WTC11 (cell line): ENCODE data around the gene PSEN1. TPM values are rescaled to one million over a fixed set of nuclear protein-coding genes. Genes with fewer than 3 reads are reported as not detected.
"Not testable (repeated sequence)": the region's sequence is repeated elsewhere in the genome, so short reads cannot be mapped to it uniquely, and the experiment has no call there.

Source experiments
- ATAC-seq: fragments of 200-7000 bp; cut with Tn5 transposase; 2 replicates; pipeline ENCODE4 v1.10.0; 2021; ENCODE audit warnings: mild to moderate bottlenecking, moderate library complexity
- CTCF ChIA-PET: fragments of 300-600 bp; sonication (Branson Sonifier 250); formaldehyde crosslinking; loops from one replicate; lab custom pipeline; 2021; ENCODE audit warnings: antibody characterized with exemption; lab: Charles Lee
- POLR2A ChIA-PET: fragments of 350-600 bp; sonication (Branson Sonifier 250); formaldehyde crosslinking; loops from one replicate; lab custom pipeline; 2021; ENCODE audit warnings: antibody characterized with exemption; lab: Charles Lee
- DNase-seq: peaks from one replicate; pipeline ENCODE4 v3.0.0; 2021; ENCODE audit warnings: low spot score
- H3K27ac Mint-ChIP-seq: 2 replicates; pipeline ENCODE4 v1.8.0; 2021; ENCODE audit warnings: mixed read lengths
- H3K27me3 Mint-ChIP-seq: 2 replicates; pipeline ENCODE4 v1.8.0; 2021; ENCODE audit warnings: low read depth, mild to moderate bottlenecking, moderate library complexity, mixed read lengths
- H3K36me3 Mint-ChIP-seq: 2 replicates; pipeline ENCODE4 v1.8.0; 2021; ENCODE audit warnings: mixed read lengths
- H3K4me1 Mint-ChIP-seq: 2 replicates; pipeline ENCODE4 v1.8.0; 2022; ENCODE audit warnings: mixed read lengths
- H3K4me3 Mint-ChIP-seq: 2 replicates; pipeline ENCODE4 v1.8.0; 2021; ENCODE audit warnings: mild to moderate bottlenecking, moderate library complexity, mixed read lengths
- H3K9me3 Mint-ChIP-seq: 2 replicates; pipeline ENCODE4 v1.8.0; 2021; ENCODE audit warnings: mixed read lengths
- ATF1 ChIP-seq: sonication (generic); formaldehyde crosslinking; IDR thresholded peaks from 2 replicates; pipeline ENCODE4 v1.8.1; 2023; ENCODE audit warnings: mild to moderate bottlenecking, moderate library complexity, missing genetic modification reagents
- CREM ChIP-seq: sonication (generic); formaldehyde crosslinking; IDR thresholded peaks from 2 replicates; pipeline ENCODE4 v1.8.1; 2022; ENCODE audit warnings: mild to moderate bottlenecking, missing genetic modification reagents, moderate library complexity
- ELF4 ChIP-seq: sonication (generic); formaldehyde crosslinking; IDR thresholded peaks from 2 replicates; pipeline ENCODE4 v1.8.1; 2022; ENCODE audit warnings: low read depth, mild to moderate bottlenecking, moderate library complexity, missing genetic modification reagents
- EMX1 ChIP-seq: fragments of 250-450 bp; sonication (Bioruptor Pico); IDR thresholded peaks from 2 replicates; pipeline ENCODE4 v1.8.0; 2021; ENCODE audit warnings: mild to moderate bottlenecking
- FOXJ3 ChIP-seq: sonication (generic); formaldehyde crosslinking; IDR thresholded peaks from 2 replicates; pipeline ENCODE4 v1.9.0; 2021; ENCODE audit warnings: missing genetic modification reagents, mild to moderate bottlenecking, borderline replicate concordance
- GABPB1 ChIP-seq: sonication (generic); formaldehyde crosslinking; IDR thresholded peaks from 2 replicates; pipeline ENCODE4 v1.8.1; 2023; ENCODE audit warnings: mild to moderate bottlenecking, missing genetic modification reagents
- GTF2I ChIP-seq: fragments of 250-450 bp; sonication (Bioruptor Pico); conservative IDR thresholded peaks from 2 replicates; pipeline ENCODE4 v1.4.0; 2021; ENCODE audit warnings: mild to moderate bottlenecking
- IRF2 ChIP-seq: sonication (generic); formaldehyde crosslinking; IDR thresholded peaks from 2 replicates; pipeline ENCODE4 v1.8.0; 2022; ENCODE audit warnings: low read depth, missing genetic modification reagents, borderline replicate concordance
- JAZF1 ChIP-seq: fragments of 250-450 bp; sonication (Bioruptor Pico); IDR thresholded peaks from 2 replicates; pipeline ENCODE4 v1.9.0; 2021; ENCODE audit warnings: moderate library complexity, mild to moderate bottlenecking, inconsistent platforms
- KAT7 ChIP-seq: sonication (generic); formaldehyde crosslinking; IDR thresholded peaks from 2 replicates; pipeline ENCODE4 v1.8.1; 2023; ENCODE audit warnings: missing genetic modification reagents, mild to moderate bottlenecking, borderline replicate concordance
- NR1H2 ChIP-seq: sonication (generic); formaldehyde crosslinking; IDR thresholded peaks from 2 replicates; pipeline ENCODE4 v1.9.0; 2021; ENCODE audit warnings: mild to moderate bottlenecking, moderate library complexity, missing genetic modification reagents
- NR2C2 ChIP-seq: sonication (generic); formaldehyde crosslinking; IDR thresholded peaks from 2 replicates; pipeline ENCODE4 v1.8.0; 2022; ENCODE audit warnings: mild to moderate bottlenecking, missing genetic modification reagents
- NR3C1 ChIP-seq: sonication (generic); formaldehyde crosslinking; conservative IDR thresholded peaks from 2 replicates; pipeline ENCODE4 v1.8.1; 2023; ENCODE audit warnings: low read depth, mild to moderate bottlenecking, missing genetic modification reagents
- ZNF416 ChIP-seq: fragments of 250-450 bp; sonication (Bioruptor Pico); IDR thresholded peaks from 2 replicates; pipeline ENCODE4 v1.9.0; 2021; ENCODE audit warnings: mild to moderate bottlenecking, inconsistent platforms
- total RNA-seq: library from RNA; stranded (reverse); gene quantifications from 3 replicates; pipeline ENCODE4 v1.2.3, GENCODE V29; 2021
- TF ChIP-seq, protein P1 (sequence below): fragments of 250-450 bp; sonication (Bioruptor Pico); IDR thresholded peaks from 2 replicates; pipeline ENCODE4 v1.9.0; 2021; ENCODE audit warnings: mild to moderate bottlenecking
- TF ChIP-seq, protein P2 (sequence below): sonication (generic); formaldehyde crosslinking; IDR thresholded peaks from 2 replicates; pipeline ENCODE4 v1.8.1; 2022; ENCODE audit warnings: mild to moderate bottlenecking, moderate library complexity, missing genetic modification reagents
- TF ChIP-seq, protein P3 (sequence below): sonication (generic); formaldehyde crosslinking; IDR thresholded peaks from 2 replicates; pipeline ENCODE4 v1.8.0; 2023; ENCODE audit warnings: mild to moderate bottlenecking, missing genetic modification reagents
- TF ChIP-seq, protein P4 (sequence below): fragments of 250-450 bp; sonication (Bioruptor Pico); IDR thresholded peaks from 2 replicates; pipeline ENCODE4 v1.9.0; 2021; ENCODE audit warnings: mild to moderate bottlenecking
- TF ChIP-seq, protein P5 (sequence below): sonication (generic); formaldehyde crosslinking; IDR thresholded peaks from 2 replicates; pipeline ENCODE4 v1.8.0; 2022; ENCODE audit warnings: mild to moderate bottlenecking, missing genetic modification reagents
- TF ChIP-seq, protein P6 (sequence below): fragments of 250-450 bp; sonication (Bioruptor Pico); IDR thresholded peaks from 2 replicates; pipeline ENCODE4 v1.9.0; 2021; ENCODE audit warnings: mild to moderate bottlenecking, borderline replicate concordance

Gene PSEN1
- total RNA-seq, 1 experiment from 2014 or later: 26.6 TPM

DNA sequence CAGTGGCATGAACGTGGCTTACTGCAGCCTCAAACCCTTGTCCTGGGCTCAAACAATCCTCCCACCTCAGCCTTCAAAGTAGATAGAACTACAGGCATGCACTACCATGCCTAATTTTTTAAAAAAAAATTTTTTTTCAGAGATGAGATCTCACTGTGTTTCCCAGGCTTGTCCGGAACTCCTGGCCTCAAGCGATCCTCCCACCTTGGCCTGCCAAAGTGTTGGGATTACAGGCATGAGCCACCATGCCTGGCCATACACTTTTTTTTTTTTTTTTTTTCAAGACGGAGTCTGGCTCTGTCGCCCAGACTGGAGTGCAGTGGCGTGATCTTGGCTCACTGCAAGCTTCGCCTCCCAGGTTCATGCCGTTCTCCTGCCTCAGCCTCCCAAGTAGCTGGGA lies 58.0 kb downstream of the PSEN1 start:
- H3K36me3 Mint-ChIP-seq: peaks cover 36% of the 10 kb centered on the region
- POLR2A ChIA-PET, ATAC-seq, H3K9me3 Mint-ChIP-seq, H3K4me3 Mint-ChIP-seq, H3K27ac Mint-ChIP-seq, DNase-seq, CTCF ChIA-PET, H3K27me3 Mint-ChIP-seq: not testable (repeated sequence)
- peaks cover 19% of the 10 kb centered on the region for H3K4me1 Mint-ChIP-seq

DNA sequence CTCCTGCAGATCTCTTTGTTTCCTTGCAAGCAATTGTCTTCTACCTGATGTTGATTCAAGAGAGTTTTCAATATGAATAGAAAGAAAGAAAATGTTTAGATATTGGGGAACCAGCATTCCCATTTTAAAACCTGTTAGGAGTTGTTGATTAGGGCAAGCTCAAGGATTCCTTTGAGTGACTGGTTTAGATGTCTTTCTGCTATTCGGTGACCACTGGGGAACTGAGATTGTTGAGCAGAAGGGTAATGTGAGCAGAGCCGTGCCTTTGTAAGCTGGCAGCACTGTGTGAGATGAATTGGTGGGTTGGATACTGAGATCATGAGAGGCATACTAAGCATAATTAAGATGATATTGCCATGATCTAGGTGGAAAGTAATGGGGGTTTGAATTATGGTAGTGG lies 61.9 kb downstream of the PSEN1 start:
- CTCF ChIA-PET: interaction anchor here (0.9 to 1.3 kb wide), 3 partner anchors 25 to 62 kb away, joined by 3 to 7 read pairs (median 5); partner anchors contain the start of gene PSEN1
- TF ChIP-seq, protein P1, sequence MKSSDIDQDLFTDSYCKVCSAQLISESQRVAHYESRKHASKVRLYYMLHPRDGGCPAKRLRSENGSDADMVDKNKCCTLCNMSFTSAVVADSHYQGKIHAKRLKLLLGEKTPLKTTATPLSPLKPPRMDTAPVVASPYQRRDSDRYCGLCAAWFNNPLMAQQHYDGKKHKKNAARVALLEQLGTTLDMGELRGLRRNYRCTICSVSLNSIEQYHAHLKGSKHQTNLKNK (CRISPR knock-in tag): no peak
- TF ChIP-seq KAT7: no peak
- TF ChIP-seq, protein P2, sequence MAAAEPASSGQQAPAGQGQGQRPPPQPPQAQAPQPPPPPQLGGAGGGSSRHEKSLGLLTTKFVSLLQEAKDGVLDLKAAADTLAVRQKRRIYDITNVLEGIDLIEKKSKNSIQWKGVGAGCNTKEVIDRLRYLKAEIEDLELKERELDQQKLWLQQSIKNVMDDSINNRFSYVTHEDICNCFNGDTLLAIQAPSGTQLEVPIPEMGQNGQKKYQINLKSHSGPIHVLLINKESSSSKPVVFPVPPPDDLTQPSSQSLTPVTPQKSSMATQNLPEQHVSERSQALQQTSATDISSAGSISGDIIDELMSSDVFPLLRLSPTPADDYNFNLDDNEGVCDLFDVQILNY (CRISPR knock-in tag): no peak
- no peak for TF ChIP-seq EMX1 (CRISPR knock-in tag)
- no peak for TF ChIP-seq FOXJ3 (CRISPR knock-in tag)
- TF ChIP-seq CREM (CRISPR knock-in tag): no peak
- TF ChIP-seq JAZF1: no peak
- TF ChIP-seq NR3C1: no peak
- no peak for TF ChIP-seq NR2C2
- TF ChIP-seq GABPB1 (CRISPR knock-in tag): no peak
- TF ChIP-seq, protein P3, sequence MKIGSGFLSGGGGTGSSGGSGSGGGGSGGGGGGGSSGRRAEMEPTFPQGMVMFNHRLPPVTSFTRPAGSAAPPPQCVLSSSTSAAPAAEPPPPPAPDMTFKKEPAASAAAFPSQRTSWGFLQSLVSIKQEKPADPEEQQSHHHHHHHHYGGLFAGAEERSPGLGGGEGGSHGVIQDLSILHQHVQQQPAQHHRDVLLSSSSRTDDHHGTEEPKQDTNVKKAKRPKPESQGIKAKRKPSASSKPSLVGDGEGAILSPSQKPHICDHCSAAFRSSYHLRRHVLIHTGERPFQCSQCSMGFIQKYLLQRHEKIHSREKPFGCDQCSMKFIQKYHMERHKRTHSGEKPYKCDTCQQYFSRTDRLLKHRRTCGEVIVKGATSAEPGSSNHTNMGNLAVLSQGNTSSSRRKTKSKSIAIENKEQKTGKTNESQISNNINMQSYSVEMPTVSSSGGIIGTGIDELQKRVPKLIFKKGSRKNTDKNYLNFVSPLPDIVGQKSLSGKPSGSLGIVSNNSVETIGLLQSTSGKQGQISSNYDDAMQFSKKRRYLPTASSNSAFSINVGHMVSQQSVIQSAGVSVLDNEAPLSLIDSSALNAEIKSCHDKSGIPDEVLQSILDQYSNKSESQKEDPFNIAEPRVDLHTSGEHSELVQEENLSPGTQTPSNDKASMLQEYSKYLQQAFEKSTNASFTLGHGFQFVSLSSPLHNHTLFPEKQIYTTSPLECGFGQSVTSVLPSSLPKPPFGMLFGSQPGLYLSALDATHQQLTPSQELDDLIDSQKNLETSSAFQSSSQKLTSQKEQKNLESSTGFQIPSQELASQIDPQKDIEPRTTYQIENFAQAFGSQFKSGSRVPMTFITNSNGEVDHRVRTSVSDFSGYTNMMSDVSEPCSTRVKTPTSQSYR (CRISPR knock-in tag): no peak
- no peak for TF ChIP-seq GTF2I (CRISPR knock-in tag)
- no peak for TF ChIP-seq IRF2
- no peak for TF ChIP-seq ELF4 (CRISPR knock-in tag)
- no peak for TF ChIP-seq NR1H2 (CRISPR knock-in tag)
- TF ChIP-seq ZNF416 (CRISPR knock-in tag): no peak
- TF ChIP-seq, protein P4, sequence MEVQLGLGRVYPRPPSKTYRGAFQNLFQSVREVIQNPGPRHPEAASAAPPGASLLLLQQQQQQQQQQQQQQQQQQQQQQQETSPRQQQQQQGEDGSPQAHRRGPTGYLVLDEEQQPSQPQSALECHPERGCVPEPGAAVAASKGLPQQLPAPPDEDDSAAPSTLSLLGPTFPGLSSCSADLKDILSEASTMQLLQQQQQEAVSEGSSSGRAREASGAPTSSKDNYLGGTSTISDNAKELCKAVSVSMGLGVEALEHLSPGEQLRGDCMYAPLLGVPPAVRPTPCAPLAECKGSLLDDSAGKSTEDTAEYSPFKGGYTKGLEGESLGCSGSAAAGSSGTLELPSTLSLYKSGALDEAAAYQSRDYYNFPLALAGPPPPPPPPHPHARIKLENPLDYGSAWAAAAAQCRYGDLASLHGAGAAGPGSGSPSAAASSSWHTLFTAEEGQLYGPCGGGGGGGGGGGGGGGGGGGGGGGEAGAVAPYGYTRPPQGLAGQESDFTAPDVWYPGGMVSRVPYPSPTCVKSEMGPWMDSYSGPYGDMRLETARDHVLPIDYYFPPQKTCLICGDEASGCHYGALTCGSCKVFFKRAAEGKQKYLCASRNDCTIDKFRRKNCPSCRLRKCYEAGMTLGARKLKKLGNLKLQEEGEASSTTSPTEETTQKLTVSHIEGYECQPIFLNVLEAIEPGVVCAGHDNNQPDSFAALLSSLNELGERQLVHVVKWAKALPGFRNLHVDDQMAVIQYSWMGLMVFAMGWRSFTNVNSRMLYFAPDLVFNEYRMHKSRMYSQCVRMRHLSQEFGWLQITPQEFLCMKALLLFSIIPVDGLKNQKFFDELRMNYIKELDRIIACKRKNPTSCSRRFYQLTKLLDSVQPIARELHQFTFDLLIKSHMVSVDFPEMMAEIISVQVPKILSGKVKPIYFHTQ (CRISPR knock-in tag): no peak
- no peak for TF ChIP-seq ATF1
- TF ChIP-seq, protein P5, sequence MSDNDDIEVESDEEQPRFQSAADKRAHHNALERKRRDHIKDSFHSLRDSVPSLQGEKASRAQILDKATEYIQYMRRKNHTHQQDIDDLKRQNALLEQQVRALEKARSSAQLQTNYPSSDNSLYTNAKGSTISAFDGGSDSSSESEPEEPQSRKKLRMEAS: no peak
- TF ChIP-seq, protein P6, sequence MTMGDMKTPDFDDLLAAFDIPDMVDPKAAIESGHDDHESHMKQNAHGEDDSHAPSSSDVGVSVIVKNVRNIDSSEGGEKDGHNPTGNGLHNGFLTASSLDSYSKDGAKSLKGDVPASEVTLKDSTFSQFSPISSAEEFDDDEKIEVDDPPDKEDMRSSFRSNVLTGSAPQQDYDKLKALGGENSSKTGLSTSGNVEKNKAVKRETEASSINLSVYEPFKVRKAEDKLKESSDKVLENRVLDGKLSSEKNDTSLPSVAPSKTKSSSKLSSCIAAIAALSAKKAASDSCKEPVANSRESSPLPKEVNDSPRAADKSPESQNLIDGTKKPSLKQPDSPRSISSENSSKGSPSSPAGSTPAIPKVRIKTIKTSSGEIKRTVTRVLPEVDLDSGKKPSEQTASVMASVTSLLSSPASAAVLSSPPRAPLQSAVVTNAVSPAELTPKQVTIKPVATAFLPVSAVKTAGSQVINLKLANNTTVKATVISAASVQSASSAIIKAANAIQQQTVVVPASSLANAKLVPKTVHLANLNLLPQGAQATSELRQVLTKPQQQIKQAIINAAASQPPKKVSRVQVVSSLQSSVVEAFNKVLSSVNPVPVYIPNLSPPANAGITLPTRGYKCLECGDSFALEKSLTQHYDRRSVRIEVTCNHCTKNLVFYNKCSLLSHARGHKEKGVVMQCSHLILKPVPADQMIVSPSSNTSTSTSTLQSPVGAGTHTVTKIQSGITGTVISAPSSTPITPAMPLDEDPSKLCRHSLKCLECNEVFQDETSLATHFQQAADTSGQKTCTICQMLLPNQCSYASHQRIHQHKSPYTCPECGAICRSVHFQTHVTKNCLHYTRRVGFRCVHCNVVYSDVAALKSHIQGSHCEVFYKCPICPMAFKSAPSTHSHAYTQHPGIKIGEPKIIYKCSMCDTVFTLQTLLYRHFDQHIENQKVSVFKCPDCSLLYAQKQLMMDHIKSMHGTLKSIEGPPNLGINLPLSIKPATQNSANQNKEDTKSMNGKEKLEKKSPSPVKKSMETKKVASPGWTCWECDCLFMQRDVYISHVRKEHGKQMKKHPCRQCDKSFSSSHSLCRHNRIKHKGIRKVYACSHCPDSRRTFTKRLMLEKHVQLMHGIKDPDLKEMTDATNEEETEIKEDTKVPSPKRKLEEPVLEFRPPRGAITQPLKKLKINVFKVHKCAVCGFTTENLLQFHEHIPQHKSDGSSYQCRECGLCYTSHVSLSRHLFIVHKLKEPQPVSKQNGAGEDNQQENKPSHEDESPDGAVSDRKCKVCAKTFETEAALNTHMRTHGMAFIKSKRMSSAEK: no peak
- Mint-ChIP-seq H3K27ac (peak overlapping the region; percentile 59), H3K27me3 (no peaks in the 10 kb centered on the region), H3K4me3 (no peak overlapping the region), H3K9me3 (no peaks in the 10 kb centered on the region), H3K36me3 (peaks cover 37% of the 10 kb centered on the region), H3K4me1 (peaks cover 19% of the 10 kb centered on the region)
- DNase-seq (no peak), ATAC-seq (peak; percentile 80)
- POLR2A ChIA-PET: interaction anchor here (0.7 kb wide), 1 partner anchor 40 kb away, joined by 3 read pairs; no protein-coding TSS in a partner anchor
